Body of pancreas (tissue), 4 donors: ENCODE data around the gene SETD6.

Source experiments
- POLR2A ChIP-seq, 3 donors: fragments of 450-650 bp; IDR thresholded peaks; one replicate each; pipeline ENCODE4 v1.6.1; 2016; ENCODE audit warnings: antibody characterized with exemption in 3 of 3, mild to moderate bottlenecking in 2 of 3
- TF ChIP-seq, protein P1 (sequence below), 7 experiments: fragments of 450-650 bp in 4 of 7; fragments of 200-600 bp in 3 of 7; sonication (generic) in 3 of 7; IDR thresholded peaks; one replicate each; pipeline ENCODE4 v1.5.1; 2016 to 2019; ENCODE audit warnings: antibody characterized with exemption in 7 of 7

DNA sequence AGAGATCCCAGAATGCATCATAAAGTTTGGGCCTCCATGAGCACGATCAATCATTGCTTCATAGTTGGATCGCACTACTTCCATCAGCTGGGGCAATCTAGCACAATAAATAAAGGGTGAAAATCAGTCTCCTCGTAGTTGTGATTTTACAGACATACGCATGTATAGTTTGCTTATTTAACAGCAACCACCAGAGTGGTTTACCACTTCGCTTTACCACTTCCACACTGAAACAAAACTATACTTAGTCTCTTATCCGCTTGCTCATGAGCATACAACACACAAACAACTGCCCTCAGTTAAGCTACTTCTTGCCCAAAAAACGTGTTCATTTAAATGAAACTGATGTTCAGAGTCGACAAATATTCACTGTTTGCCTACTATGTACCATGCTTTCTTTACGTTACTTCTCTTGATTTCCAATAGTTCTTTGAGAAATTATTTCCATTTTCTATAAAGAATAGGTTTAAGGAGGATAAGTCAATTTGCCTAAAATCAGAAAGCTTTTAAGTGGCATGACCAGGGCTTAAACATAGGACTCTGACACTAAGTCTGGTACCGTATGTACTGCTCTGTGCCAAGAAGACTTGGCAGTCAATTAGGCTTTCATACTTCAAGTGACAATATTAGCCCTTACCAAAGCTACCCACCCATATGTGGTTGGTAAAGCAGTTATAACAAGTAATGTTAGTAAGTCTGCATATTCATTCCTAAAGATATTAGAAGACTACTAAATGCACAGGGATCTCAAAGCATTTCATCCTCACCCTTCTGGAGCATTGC is 22.0 kb downstream of the SETD6 start:
- TF ChIP-seq, protein P1, sequence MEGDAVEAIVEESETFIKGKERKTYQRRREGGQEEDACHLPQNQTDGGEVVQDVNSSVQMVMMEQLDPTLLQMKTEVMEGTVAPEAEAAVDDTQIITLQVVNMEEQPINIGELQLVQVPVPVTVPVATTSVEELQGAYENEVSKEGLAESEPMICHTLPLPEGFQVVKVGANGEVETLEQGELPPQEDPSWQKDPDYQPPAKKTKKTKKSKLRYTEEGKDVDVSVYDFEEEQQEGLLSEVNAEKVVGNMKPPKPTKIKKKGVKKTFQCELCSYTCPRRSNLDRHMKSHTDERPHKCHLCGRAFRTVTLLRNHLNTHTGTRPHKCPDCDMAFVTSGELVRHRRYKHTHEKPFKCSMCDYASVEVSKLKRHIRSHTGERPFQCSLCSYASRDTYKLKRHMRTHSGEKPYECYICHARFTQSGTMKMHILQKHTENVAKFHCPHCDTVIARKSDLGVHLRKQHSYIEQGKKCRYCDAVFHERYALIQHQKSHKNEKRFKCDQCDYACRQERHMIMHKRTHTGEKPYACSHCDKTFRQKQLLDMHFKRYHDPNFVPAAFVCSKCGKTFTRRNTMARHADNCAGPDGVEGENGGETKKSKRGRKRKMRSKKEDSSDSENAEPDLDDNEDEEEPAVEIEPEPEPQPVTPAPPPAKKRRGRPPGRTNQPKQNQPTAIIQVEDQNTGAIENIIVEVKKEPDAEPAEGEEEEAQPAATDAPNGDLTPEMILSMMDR (IDR thresholded peaks at IDR 0.05), result no peak
- no peak for TF ChIP-seq POLR2A (IDR thresholded peaks at IDR 0.05)
